ENCODE results near the gene PRKG1.
"Not testable (repeated sequence)": the region's sequence is repeated elsewhere in the genome, so short reads cannot be mapped to it uniquely, and the experiment has no call there.

PRKG1 gene

GRCh38 chr10:51700228-51700817, 626.0 kb downstream of the PRKG1 start:
- no peak for DNase-seq (ENCODE audit: low read depth)

GRCh38 chr10:51705774-51706173, 631.5 kb downstream of the PRKG1 start:
- DNase-seq (ENCODE audit: low read depth): no peak

GRCh38 chr10:51706225-51706624, 631.9 kb downstream of the PRKG1 start:
- no peak for DNase-seq (ENCODE audit: low read depth)

GRCh38 chr10:51707392-51707791, 633.1 kb downstream of the PRKG1 start:
- no peak for DNase-seq (ENCODE audit: low read depth)

GRCh38 chr10:51707821-51708424, 633.6 kb downstream of the PRKG1 start:
- no peak for DNase-seq (ENCODE audit: low read depth)

- no peak for DNase-seq (ENCODE audit: low read depth)
These were observed 634.3 kb downstream of the PRKG1 start for GRCh38 chr10:51708609-51709008.

- no peak for DNase-seq (ENCODE audit: low read depth)
These were observed 635.2 kb downstream of the PRKG1 start for GRCh38 chr10:51709324-51709972.

GRCh38 chr10:51711519-51711891, 637.2 kb downstream of the PRKG1 start:
- no peak for DNase-seq (ENCODE audit: low read depth)

GRCh38 chr10:51716981-51717380, 642.7 kb downstream of the PRKG1 start:
- DNase-seq (ENCODE audit: low read depth): no peak

- no peak for DNase-seq (ENCODE audit: low read depth)
These were observed 644.6 kb downstream of the PRKG1 start for GRCh38 chr10:51718804-51719291.

- DNase-seq (ENCODE audit: low read depth): no peak
These were observed 649.8 kb downstream of the PRKG1 start for GRCh38 chr10:51724038-51724437.

- no peak for DNase-seq (ENCODE audit: low read depth)
These were observed 655.7 kb downstream of the PRKG1 start for GRCh38 chr10:51729822-51730555.

GRCh38 chr10:51733057-51733456, 658.8 kb downstream of the PRKG1 start:
- DNase-seq (ENCODE audit: low read depth): no peak

- DNase-seq (ENCODE audit: low read depth): no peak
These were observed 668.9 kb downstream of the PRKG1 start for GRCh38 chr10:51743146-51743545.

- no peak for DNase-seq (ENCODE audit: low read depth)
These were observed 670.1 kb downstream of the PRKG1 start for GRCh38 chr10:51744235-51745000.

- DNase-seq (ENCODE audit: low read depth): no peak
These were observed 671.1 kb downstream of the PRKG1 start for GRCh38 chr10:51745397-51745796.

GRCh38 chr10:51747216-51747615, 672.9 kb downstream of the PRKG1 start:
- DNase-seq (ENCODE audit: low read depth): no peak

- DNase-seq (ENCODE audit: low read depth): no peak
These were observed 674.7 kb downstream of the PRKG1 start for GRCh38 chr10:51748959-51749358.

GRCh38 chr10:51758366-51758765, 684.1 kb downstream of the PRKG1 start:
- DNase-seq (ENCODE audit: low read depth): no peak

GRCh38 chr10:51758838-51759237, 684.6 kb downstream of the PRKG1 start:
- not testable (repeated sequence) for DNase-seq (ENCODE audit: low read depth)

- DNase-seq (ENCODE audit: low read depth): no peak
These were observed 685.7 kb downstream of the PRKG1 start for GRCh38 chr10:51759896-51760534.

Measured in stimulated activated CD4-positive, alpha-beta T cell treated with anti-CD3 and anti-CD28 coated beads, Interleukin-2, amount 100 ng/mL, for 4 hours (primary cell).